Cardiac fibroblast (primary cell): ENCODE measurements around the gene ARR3.

Experiments
- DNase-seq, 2 donors: peaks; one replicate each; pipeline versions ENCODE4 v3.0.0 to v3.0.0-alpha.2; 2010; ENCODE audit warnings: low read depth in 2 of 2
- H3K4me3 ChIP-seq, 2 donors: replicated peaks in 1 of 2; 1 replicate in 1 of 2; 2 replicates in 1 of 2; pipeline ENCODE4 v1.5.1; 2011; ENCODE audit warnings: low read depth in 2 of 2, low read length in 2 of 2, mild to moderate bottlenecking in 2 of 2, moderate library complexity in 1 of 2
- CTCF ChIP-seq: IDR thresholded peaks from one replicate; pipeline ENCODE4 v1.5.1; 2011; ENCODE audit warnings: low read depth, mild to moderate bottlenecking, low read length, inconsistent platforms

The ARR3 gene

DNA sequence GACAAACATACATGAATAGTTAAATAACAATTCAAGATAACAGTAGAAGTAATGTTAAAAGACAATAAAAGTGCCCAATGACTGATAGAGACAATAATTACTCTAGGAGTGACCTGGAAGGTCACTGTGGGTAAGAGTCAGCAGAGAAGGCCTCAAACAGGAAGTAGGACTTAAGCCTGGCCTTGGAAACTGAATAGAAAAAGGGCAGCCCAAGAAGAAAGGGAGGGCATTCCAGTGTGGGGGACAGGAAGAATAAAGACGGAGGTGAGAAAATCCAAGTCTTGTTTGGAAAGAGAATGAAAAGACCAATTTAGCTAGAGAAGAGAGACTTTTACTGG, 14.1 kb upstream of the ARR3 start:
- no peak overlapping the region for H3K4me3 ChIP-seq
- no peak for DNase-seq
- TF ChIP-seq CTCF: no peak

DNA sequence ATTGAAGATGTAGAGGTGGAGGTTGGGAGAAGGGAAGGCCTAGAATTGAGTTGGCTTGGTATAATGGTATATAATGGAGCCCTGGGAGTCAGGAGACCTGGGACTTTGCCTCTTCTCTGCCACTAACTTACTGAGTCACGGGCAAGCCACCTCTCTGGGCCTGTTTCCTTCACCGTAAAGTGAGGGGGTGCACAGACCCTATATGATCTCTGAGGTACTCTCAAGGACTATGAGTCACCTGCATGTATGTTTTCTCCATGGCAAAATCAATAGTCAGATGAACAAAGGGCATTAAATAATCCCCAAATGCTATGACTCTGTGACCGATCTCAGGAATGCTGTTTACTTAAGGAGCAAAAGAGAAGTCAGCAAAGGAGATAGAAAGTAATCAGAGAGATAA, 13.2 kb upstream of the ARR3 start:
- DNase-seq: no peak

DNA sequence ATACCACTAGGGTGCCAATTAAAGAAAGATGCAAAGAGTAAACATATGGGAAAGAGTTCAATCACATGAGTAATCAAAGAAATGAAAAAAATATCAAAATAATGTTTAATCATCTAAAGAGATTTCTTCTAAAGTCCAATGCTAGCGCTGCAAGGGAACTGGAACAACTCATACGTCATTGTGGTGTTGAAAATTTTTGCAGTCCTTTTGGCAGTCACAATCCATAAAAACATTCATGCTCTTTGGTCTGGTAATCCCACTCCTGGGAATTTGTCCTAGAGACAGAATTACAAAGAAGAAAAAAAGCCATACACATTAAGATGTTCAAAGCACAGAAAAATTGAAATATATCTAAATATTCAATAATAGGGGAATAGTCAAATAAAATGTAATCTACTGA, 12.7 kb upstream of the ARR3 start:
- no peak overlapping the region for H3K4me3 ChIP-seq
- peak in 1 of 2 donors; percentile 2 for DNase-seq
- no peak for TF ChIP-seq CTCF

More for the DNA sequence above, 13.2 kb upstream of the ARR3 start:
- no peak for TF ChIP-seq CTCF
- H3K4me3 ChIP-seq: no peak overlapping the region

DNA sequence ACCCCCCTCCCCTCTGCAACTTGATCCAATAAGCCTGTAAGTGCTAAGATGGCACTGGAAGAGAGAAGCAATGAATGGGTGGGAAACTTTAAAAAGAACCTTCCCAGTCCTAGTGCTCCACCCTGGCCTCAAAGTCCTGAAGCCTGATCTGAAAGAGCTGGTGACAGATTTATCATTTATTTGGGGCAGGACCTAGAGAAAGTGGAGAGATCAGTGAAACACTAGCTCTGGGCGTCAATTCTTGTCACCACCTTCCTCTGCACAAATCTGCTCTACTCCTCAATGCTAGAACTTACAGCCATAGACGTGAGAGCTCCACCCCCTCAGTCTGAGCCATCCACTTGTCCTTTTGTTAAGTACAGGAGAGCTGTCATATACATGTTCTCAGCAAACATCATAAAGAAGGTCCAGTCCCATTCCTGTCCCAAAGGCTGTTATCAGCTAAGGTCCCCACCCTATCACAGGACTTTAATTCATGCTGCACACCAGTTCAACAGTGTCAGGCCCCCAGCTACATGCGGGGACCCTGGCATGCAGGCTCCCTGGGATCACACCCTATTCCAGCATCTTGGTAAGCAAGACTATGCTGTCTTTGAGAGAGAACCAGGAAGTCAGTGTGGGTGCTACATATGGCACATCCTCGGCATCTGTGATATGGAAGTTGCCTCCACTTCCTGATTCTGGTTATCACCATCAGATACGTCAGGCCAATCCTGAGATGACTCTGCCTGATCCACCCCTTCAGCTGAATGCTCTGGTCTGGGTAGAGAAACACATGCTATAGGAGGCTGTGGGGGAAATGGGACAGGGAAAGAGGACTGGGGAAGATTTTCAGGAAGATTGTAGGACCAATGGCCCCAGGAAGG, 10.5 kb upstream of the ARR3 start:
- H3K4me3 ChIP-seq: no peak overlapping the region
- TF ChIP-seq CTCF: no peak
- no peak for DNase-seq

GRCh38 chrX:70260104-70260503, 8.0 kb upstream of the ARR3 start, which contains the start of gene P2RY4:
Gene P2RY4 (minus strand): TSS chrX:70260204. CDS start chrX:70259624, 580 bp downstream.
- H3K4me3 ChIP-seq: no peak within 1 kb of the TSS

DNA sequence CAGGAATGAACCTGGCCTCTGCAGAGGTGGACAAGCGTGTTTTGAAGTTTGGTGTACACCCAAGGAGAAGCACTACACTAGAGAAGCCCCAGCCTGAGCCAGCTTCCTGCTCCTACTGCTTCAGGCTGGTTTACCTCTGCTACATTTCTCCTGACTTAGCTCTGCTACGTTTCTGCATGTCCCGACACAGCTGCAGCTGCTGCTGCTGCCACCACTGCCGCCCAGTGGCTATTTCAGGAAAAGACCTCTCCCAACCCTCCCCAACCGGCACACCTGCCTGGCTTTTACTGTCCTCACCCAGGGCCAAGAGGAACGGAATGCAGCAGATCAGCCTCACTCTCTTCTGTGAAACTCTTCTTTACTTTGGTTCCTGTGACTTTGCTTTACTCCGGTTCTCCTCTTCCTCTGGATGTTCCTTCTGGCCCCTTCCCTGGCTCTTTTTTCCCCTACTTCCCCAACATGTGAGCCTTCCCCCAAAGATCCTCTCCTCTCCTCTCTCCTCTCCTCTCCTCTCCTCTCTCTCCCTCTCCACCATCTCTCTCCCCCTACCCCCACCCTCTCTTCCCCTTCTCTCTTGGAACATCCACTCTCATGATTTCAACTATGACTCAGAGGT, 5.1 kb upstream of the ARR3 start:
- H3K4me3 ChIP-seq: no peak overlapping the region
- peak; percentile 66 for TF ChIP-seq CTCF
- peak; percentile 43 to 51 for DNase-seq

More at GRCh38 chrX:70260104-70260503, 8.0 kb upstream of the ARR3 start, which contains the start of gene P2RY4:
- DNase-seq: no peak
- TF ChIP-seq CTCF: no peak
